RCC 7860 (cell line): ENCODE results near the gene RPA3.
"Not testable (repeated sequence)": the region's sequence is repeated elsewhere in the genome, so short reads cannot be mapped to it uniquely, and the experiment has no call there.

Experiments
- DNase-seq: peaks from one replicate; pipeline ENCODE4 v3.0.0-alpha.2; 2015; ENCODE audit warnings: low spot score
- FAIRE-seq: peaks from 2 replicates; lab custom pipeline; 2012; peaks lifted over from hg19 to GRCh38; lab: Jason Lieb, UNC

Gene RPA3

GRCh38 chr7:7662527-7662926, 55.9 kb downstream of the RPA3 start:
- DNase-seq (no peak), FAIRE-seq (no peak)

- not testable (repeated sequence) for FAIRE-seq, DNase-seq
Measured at GRCh38 chr7:7656459-7656858, 61.9 kb downstream of the RPA3 start.

- no peak for DNase-seq
- no peak for FAIRE-seq
Measured at GRCh38 chr7:7654964-7655715, 63.3 kb downstream of the RPA3 start.

- DNase-seq: peak; percentile 20
- FAIRE-seq: no peak
Measured at GRCh38 chr7:7653593-7654187, 64.7 kb downstream of the RPA3 start.

GRCh38 chr7:7652798-7653540, 65.4 kb downstream of the RPA3 start:
- FAIRE-seq (no peak), DNase-seq (no peak)

GRCh38 chr7:7651479-7651878, 66.9 kb downstream of the RPA3 start:
- no peak for DNase-seq
- FAIRE-seq: no peak

GRCh38 chr7:7650682-7651206, 67.7 kb downstream of the RPA3 start:
- FAIRE-seq: no peak

GRCh38 chr7:7647495-7648036, 70.8 kb downstream of the RPA3 start:
- DNase-seq (no peak), FAIRE-seq (no peak)

More at GRCh38 chr7:7650682-7651206, 67.7 kb downstream of the RPA3 start:
- no peak for DNase-seq

GRCh38 chr7:7642081-7642480, 76.3 kb downstream of the RPA3 start:
- no peak for DNase-seq
- no peak for FAIRE-seq

GRCh38 chr7:7641129-7641663, 77.2 kb downstream of the RPA3 start:
- FAIRE-seq (no peak), DNase-seq (no peak)

GRCh38 chr7:7640221-7641128, 77.9 kb downstream of the RPA3 start, which contains the start of gene UMAD1:
Gene UMAD1, plus strand, starts transcription at chr7:7640752. Its CDS starts 32,620 bp downstream, at chr7:7673372.
- FAIRE-seq (peak; percentile 97), DNase-seq (peak; percentile 99)

- no peak for FAIRE-seq
Measured at GRCh38 chr7:7639847-7640220, 78.6 kb downstream of the RPA3 start.

GRCh38 chr7:7639421-7639820, 79.0 kb downstream of the RPA3 start:
- no peak for DNase-seq
- FAIRE-seq: no peak

More at GRCh38 chr7:7639847-7640220, 78.6 kb downstream of the RPA3 start:
- peak; percentile 42 for DNase-seq

- no peak for FAIRE-seq
Measured at GRCh38 chr7:7630626-7631329, 87.6 kb downstream of the RPA3 start.

GRCh38 chr7:7628476-7628875, 89.9 kb downstream of the RPA3 start:
- FAIRE-seq (no peak), DNase-seq (no peak)

More at GRCh38 chr7:7630626-7631329, 87.6 kb downstream of the RPA3 start:
- no peak for DNase-seq

GRCh38 chr7:7620644-7621210, 97.7 kb downstream of the RPA3 start:
- FAIRE-seq (no peak), DNase-seq (no peak)

- peak; percentile 23 for FAIRE-seq
Measured at GRCh38 chr7:7620236-7620635, 98.2 kb downstream of the RPA3 start.

GRCh38 chr7:7618410-7618809, 100.0 kb downstream of the RPA3 start:
- no peak for FAIRE-seq

More at GRCh38 chr7:7620236-7620635, 98.2 kb downstream of the RPA3 start:
- no peak for DNase-seq

GRCh38 chr7:7617550-7617949, 100.9 kb downstream of the RPA3 start:
- FAIRE-seq (no peak), DNase-seq (no peak)

More at GRCh38 chr7:7618410-7618809, 100.0 kb downstream of the RPA3 start:
- DNase-seq: no peak
